IMR-90 (cell line): Measurements from ENCODE around the gene SGK1.

Source experiments
- BHLHE40 ChIP-seq: fragments of 150-350 bp; IDR thresholded peaks from 2 replicates; pipeline ENCODE4 v1.6.1; 2016; ENCODE audit warnings: mild to moderate bottlenecking, low read depth, low read length
- CTCF ChIP-seq: conservative IDR thresholded peaks from 2 replicates; pipeline ENCODE4 v1.5.1; 2012; ENCODE audit warnings: mild to moderate bottlenecking, low read depth, low read length, improper control_type of control experiment
- MXI1 ChIP-seq: IDR thresholded peaks from 2 replicates; pipeline ENCODE4 v1.6.1; 2012; ENCODE audit warnings: low read depth, mild to moderate bottlenecking, low read length, moderate library complexity, borderline replicate concordance
- POLR2A ChIP-seq: IDR thresholded peaks from 2 replicates; pipeline ENCODE4 v1.6.1; 2012; ENCODE audit warnings: mild to moderate bottlenecking, low read depth, low read length
- RFX5 ChIP-seq: IDR thresholded peaks from 2 replicates; pipeline ENCODE4 v1.8.0; 2012; ENCODE audit warnings: low read depth, mild to moderate bottlenecking, low read length, moderate library complexity
- SMC3 ChIP-seq: fragments of 150-350 bp; IDR thresholded peaks from 2 replicates; pipeline ENCODE4 v1.6.1; 2016; ENCODE audit warnings: low read depth, mild to moderate bottlenecking, antibody characterized with exemption, low read length, moderate library complexity
- TF ChIP-seq, protein P1 (sequence below): fragments of 150-350 bp; IDR thresholded peaks from 2 replicates; pipeline ENCODE4 v1.6.1; 2017; ENCODE audit warnings: mild to moderate bottlenecking, antibody characterized with exemption, low read length, low read depth

GRCh38 chr6:134161041-134161440 lies 156.9 kb downstream of the SGK1 start:
- TF ChIP-seq POLR2A (no peak), MXI1 (no peak), CTCF (no peak), SMC3 (no peak), BHLHE40 (no peak), RFX5 (no peak)
- TF ChIP-seq, protein P1, sequence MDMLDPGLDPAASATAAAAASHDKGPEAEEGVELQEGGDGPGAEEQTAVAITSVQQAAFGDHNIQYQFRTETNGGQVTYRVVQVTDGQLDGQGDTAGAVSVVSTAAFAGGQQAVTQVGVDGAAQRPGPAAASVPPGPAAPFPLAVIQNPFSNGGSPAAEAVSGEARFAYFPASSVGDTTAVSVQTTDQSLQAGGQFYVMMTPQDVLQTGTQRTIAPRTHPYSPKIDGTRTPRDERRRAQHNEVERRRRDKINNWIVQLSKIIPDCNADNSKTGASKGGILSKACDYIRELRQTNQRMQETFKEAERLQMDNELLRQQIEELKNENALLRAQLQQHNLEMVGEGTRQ: no peak
